ENCODE results near the gene DPAGT1.

Gene DPAGT1

DNA sequence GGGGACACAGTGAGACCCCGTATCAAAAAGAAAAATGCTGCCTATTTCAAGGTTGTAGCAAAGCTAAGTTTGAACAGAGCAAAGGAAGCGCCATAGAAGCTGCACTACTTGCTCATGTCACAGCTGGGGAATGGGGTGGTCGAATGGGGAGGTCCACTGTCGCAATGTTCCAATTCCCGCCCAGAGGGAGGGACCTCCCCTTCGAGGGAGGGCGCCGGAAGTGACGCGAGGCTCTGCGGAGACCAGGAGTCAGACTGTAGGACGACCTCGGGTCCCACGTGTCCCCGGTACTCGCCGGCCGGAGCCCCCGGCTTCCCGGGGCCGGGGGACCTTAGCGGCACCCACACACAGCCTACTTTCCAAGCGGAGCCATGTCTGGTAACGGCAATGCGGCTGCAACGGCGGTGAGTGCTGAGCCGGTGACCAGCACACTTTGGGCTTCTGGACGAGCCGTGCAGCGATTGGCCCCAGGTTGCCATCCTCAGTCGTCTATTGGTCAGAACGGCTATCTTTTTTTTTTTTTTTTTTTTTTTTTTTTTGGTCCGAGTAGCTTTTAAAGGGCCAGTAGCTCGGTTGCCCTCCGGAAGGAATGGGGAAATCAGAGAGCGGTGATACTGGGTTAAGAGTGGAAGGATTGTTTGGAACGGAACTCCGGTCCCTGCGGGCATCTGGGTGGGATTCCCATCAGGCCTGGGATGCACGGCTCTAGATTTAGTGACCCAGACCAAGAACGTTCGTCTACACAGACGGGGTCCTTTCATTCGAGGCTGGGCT is 16.8 kb downstream of the DPAGT1 start, which contains the start of gene HMBS (continued):
- TF ChIP-seq INSM2 (tag by site-specific recombination; IDR thresholded peaks at IDR 0.05), result peak; percentile 93
- peak; percentile 70 for TF ChIP-seq ZXDB (tag by site-specific recombination; IDR thresholded peaks at IDR 0.05)
- peak; percentile 91 for TF ChIP-seq MZF1 (tag by site-specific recombination; IDR thresholded peaks at IDR 0.05; ENCODE audit: borderline replicate concordance)
- TF ChIP-seq, protein P1, sequence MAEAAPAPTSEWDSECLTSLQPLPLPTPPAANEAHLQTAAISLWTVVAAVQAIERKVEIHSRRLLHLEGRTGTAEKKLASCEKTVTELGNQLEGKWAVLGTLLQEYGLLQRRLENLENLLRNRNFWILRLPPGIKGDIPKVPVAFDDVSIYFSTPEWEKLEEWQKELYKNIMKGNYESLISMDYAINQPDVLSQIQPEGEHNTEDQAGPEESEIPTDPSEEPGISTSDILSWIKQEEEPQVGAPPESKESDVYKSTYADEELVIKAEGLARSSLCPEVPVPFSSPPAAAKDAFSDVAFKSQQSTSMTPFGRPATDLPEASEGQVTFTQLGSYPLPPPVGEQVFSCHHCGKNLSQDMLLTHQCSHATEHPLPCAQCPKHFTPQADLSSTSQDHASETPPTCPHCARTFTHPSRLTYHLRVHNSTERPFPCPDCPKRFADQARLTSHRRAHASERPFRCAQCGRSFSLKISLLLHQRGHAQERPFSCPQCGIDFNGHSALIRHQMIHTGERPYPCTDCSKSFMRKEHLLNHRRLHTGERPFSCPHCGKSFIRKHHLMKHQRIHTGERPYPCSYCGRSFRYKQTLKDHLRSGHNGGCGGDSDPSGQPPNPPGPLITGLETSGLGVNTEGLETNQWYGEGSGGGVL (tag by site-specific recombination; IDR thresholded peaks at IDR 0.05), result peak; percentile 34; the same call in 1 of the 2 replicates
- TF ChIP-seq ZNF335 (tag by site-specific recombination; conservative IDR thresholded peaks at IDR 0.05), result peak; percentile 90
- peak; percentile 27; the same call in 1 of the 2 replicates for TF ChIP-seq ZNF76 (tag by site-specific recombination; IDR thresholded peaks at IDR 0.05; ENCODE audit: borderline replicate concordance, low read depth)
- TF ChIP-seq ZIC2 (tag by site-specific recombination; IDR thresholded peaks at IDR 0.05), result peak; percentile 32; the same call in 1 of the 2 replicates
- TF ChIP-seq, protein P2, sequence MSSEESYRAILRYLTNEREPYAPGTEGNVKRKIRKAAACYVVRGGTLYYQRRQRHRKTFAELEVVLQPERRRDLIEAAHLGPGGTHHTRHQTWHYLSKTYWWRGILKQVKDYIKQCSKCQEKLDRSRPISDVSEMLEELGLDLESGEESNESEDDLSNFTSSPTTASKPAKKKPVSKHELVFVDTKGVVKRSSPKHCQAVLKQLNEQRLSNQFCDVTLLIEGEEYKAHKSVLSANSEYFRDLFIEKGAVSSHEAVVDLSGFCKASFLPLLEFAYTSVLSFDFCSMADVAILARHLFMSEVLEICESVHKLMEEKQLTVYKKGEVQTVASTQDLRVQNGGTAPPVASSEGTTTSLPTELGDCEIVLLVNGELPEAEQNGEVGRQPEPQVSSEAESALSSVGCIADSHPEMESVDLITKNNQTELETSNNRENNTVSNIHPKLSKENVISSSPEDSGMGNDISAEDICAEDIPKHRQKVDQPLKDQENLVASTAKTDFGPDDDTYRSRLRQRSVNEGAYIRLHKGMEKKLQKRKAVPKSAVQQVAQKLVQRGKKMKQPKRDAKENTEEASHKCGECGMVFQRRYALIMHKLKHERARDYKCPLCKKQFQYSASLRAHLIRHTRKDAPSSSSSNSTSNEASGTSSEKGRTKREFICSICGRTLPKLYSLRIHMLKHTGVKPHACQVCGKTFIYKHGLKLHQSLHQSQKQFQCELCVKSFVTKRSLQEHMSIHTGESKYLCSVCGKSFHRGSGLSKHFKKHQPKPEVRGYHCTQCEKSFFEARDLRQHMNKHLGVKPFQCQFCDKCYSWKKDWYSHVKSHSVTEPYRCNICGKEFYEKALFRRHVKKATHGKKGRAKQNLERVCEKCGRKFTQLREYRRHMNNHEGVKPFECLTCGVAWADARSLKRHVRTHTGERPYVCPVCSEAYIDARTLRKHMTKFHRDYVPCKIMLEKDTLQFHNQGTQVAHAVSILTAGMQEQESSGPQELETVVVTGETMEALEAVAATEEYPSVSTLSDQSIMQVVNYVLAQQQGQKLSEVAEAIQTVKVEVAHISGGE (tag by site-specific recombination; conservative IDR thresholded peaks at IDR 0.05; ENCODE audit: low read depth), result peak; percentile 86
- no peak for TF ChIP-seq ZNF600 (tag by site-specific recombination; IDR thresholded peaks at IDR 0.05)
- TF ChIP-seq OSR2 (tag by site-specific recombination; IDR thresholded peaks at IDR 0.05), result no peak
- TF ChIP-seq SP3 (tag by site-specific recombination; IDR thresholded peaks at IDR 0.05), result peak; percentile 87
- TF ChIP-seq GLIS1 (tag by site-specific recombination; IDR thresholded peaks at IDR 0.05), result peak; percentile 93
- peak; percentile 93 for TF ChIP-seq GLIS2 (tag by site-specific recombination; IDR thresholded peaks at IDR 0.05)
- TF ChIP-seq PATZ1 (tag by site-specific recombination; IDR thresholded peaks at IDR 0.05), result peak; percentile 72
- no peak for TF ChIP-seq ZNF266 (tag by site-specific recombination; IDR thresholded peaks at IDR 0.05; ENCODE audit: low read depth)
- TF ChIP-seq, protein P3, sequence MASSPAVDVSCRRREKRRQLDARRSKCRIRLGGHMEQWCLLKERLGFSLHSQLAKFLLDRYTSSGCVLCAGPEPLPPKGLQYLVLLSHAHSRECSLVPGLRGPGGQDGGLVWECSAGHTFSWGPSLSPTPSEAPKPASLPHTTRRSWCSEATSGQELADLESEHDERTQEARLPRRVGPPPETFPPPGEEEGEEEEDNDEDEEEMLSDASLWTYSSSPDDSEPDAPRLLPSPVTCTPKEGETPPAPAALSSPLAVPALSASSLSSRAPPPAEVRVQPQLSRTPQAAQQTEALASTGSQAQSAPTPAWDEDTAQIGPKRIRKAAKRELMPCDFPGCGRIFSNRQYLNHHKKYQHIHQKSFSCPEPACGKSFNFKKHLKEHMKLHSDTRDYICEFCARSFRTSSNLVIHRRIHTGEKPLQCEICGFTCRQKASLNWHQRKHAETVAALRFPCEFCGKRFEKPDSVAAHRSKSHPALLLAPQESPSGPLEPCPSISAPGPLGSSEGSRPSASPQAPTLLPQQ (tag by site-specific recombination; IDR thresholded peaks at IDR 0.05), result 0 out of 2 replicates have a peak, but pooled peaks have one; percentile 17
- TF ChIP-seq, protein P4, sequence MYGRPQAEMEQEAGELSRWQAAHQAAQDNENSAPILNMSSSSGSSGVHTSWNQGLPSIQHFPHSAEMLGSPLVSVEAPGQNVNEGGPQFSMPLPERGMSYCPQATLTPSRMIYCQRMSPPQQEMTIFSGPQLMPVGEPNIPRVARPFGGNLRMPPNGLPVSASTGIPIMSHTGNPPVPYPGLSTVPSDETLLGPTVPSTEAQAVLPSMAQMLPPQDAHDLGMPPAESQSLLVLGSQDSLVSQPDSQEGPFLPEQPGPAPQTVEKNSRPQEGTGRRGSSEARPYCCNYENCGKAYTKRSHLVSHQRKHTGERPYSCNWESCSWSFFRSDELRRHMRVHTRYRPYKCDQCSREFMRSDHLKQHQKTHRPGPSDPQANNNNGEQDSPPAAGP (tag by site-specific recombination; IDR thresholded peaks at IDR 0.05), result peak; percentile 66; the same call in 1 of the 2 replicates
- peak; percentile 21; the same call in 1 of the 2 replicates for TF ChIP-seq ZNF660 (tag by site-specific recombination; IDR thresholded peaks at IDR 0.05)
- peak; percentile 78 for TF ChIP-seq ZNF629 (tag by site-specific recombination; IDR thresholded peaks at IDR 0.05)
- TF ChIP-seq, protein P5, sequence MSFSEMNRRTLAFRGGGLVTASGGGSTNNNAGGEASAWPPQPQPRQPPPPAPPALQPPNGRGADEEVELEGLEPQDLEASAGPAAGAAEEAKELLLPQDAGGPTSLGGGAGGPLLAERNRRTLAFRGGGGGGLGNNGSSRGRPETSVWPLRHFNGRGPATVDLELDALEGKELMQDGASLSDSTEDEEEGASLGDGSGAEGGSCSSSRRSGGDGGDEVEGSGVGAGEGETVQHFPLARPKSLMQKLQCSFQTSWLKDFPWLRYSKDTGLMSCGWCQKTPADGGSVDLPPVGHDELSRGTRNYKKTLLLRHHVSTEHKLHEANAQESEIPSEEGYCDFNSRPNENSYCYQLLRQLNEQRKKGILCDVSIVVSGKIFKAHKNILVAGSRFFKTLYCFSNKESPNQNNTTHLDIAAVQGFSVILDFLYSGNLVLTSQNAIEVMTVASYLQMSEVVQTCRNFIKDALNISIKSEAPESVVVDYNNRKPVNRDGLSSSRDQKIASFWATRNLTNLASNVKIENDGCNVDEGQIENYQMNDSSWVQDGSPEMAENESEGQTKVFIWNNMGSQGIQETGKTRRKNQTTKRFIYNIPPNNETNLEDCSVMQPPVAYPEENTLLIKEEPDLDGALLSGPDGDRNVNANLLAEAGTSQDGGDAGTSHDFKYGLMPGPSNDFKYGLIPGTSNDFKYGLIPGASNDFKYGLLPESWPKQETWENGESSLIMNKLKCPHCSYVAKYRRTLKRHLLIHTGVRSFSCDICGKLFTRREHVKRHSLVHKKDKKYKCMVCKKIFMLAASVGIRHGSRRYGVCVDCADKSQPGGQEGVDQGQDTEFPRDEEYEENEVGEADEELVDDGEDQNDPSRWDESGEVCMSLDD (tag by site-specific recombination; IDR thresholded peaks at IDR 0.05), result peak; percentile 78
- peak; percentile 90 for TF ChIP-seq ZNF362 (tag by site-specific recombination; IDR thresholded peaks at IDR 0.05)
